NCI-H146 (cell line): Measurements from ENCODE around the gene CTSH.
"Not testable (repeated sequence)": the region's sequence is repeated elsewhere in the genome, so short reads cannot be mapped to it uniquely, and the experiment has no call there.

ENCODE experiments used
- DNase-seq: peaks from one replicate; lab custom pipeline; 2025; lab: John Stamatoyannopoulos, UW

CTSH gene

GRCh38 chr15:78938658-78939488 lies 6.0 kb downstream of the CTSH start:
- no peak for DNase-seq

GRCh38 chr15:78937132-78937739 lies 7.6 kb downstream of the CTSH start:
- no peak for DNase-seq

GRCh38 chr15:78934655-78935023 lies 10.2 kb downstream of the CTSH start:
- DNase-seq = no peak

GRCh38 chr15:78933823-78934654 lies 10.8 kb downstream of the CTSH start:
- DNase-seq = no peak

- no peak for DNase-seq
Measured at GRCh38 chr15:78933187-78933822, 11.5 kb downstream of the CTSH start.

GRCh38 chr15:78932258-78932808 lies 12.5 kb downstream of the CTSH start:
- no peak for DNase-seq

- no peak for DNase-seq
Measured at GRCh38 chr15:78931439-78932257, 13.2 kb downstream of the CTSH start.

GRCh38 chr15:78930577-78931388 lies 14.1 kb downstream of the CTSH start:
- no peak for DNase-seq

- DNase-seq = peak; percentile 4
Measured at GRCh38 chr15:78929536-78930264, 15.1 kb downstream of the CTSH start.

GRCh38 chr15:78928616-78929093 lies 16.2 kb downstream of the CTSH start:
- DNase-seq = no peak

- DNase-seq = not testable (repeated sequence)
Measured at GRCh38 chr15:78928176-78928575, 16.7 kb downstream of the CTSH start.

- no peak for DNase-seq
Measured at GRCh38 chr15:78927077-78927790, 17.6 kb downstream of the CTSH start.

GRCh38 chr15:78925956-78926743 lies 18.7 kb downstream of the CTSH start:
- DNase-seq = no peak

GRCh38 chr15:78925076-78925624 lies 19.7 kb downstream of the CTSH start:
- DNase-seq = no peak

GRCh38 chr15:78923480-78924360 lies 21.1 kb downstream of the CTSH start:
- DNase-seq = no peak

- DNase-seq = no peak
Measured at GRCh38 chr15:78923015-78923414, 21.8 kb downstream of the CTSH start.

- DNase-seq = no peak
Measured at GRCh38 chr15:78922527-78922926, 22.3 kb downstream of the CTSH start.
